K562 (cell line): ENCODE data around the gene ST7. TPM values are rescaled to one million over a fixed set of nuclear protein-coding genes. Genes with fewer than 3 reads are reported as not detected.

Experiments
- ATAC-seq: fragments of 200-7000 bp; cut with Tn5 transposase; 3 replicates; pipeline ENCODE4 v1.9.1; 2020; ENCODE audit warnings: moderate library complexity
- BruUV-seq: library from RNA; stranded (reverse); fragments of 400-500 nt; replicated peaks from 2 replicates; lab custom pipeline; 2021; lab: Mats Ljungman, UMichigan
- CTCF ChIA-PET: fragments of 300-600 bp; formaldehyde crosslinking; extraction: SDS; loops from one replicate; lab custom pipeline; 2021; ENCODE audit warnings: low intra/inter-chr PET ratio; lab: Yijun Ruan, JAX
- POLR2A ChIA-PET: fragments of 300-600, 350-650 bp; sonication (Branson Sonifier 250); formaldehyde crosslinking; extraction: SDS; loops from one replicate; lab custom pipeline; 2021; ENCODE audit warnings: antibody characterized with exemption, inconsistent platforms; lab: Yijun Ruan, JAX
- DNase-seq, 4 experiments: peaks; one replicate each; pipeline versions ENCODE4 v3.0.0 to v3.0.0-alpha.2; 2011 to 2018; ENCODE audit warnings: low spot score in 3 of 4, mixed read lengths in 3 of 4; ENCODE audit errors: extremely low read depth in 1 of 4
- FAIRE-seq: peaks from 2 replicates; lab custom pipeline; 2011; peaks lifted over from hg19 to GRCh38; lab: Jason Lieb, UNC
- H2AFZ ChIP-seq: 2 replicates; pipeline ENCODE4 v1.6.0; 2011; ENCODE audit warnings: low read depth, low read length, control low read depth, inconsistent platforms
- H3K27ac ChIP-seq: fragments of 200-600 bp; 3 replicates; pipeline ENCODE4 v1.8.0; 2011; ENCODE audit warnings: low read depth, mild to moderate bottlenecking, control low read depth, inconsistent platforms, low read length, moderate library complexity, mixed read lengths; ENCODE audit errors: extremely low read depth
- H3K27me3 ChIP-seq, 2 experiments: fragments of 300-600 bp in 1 of 2; 2 replicates in 1 of 2; 3 replicates in 1 of 2; pipeline versions ENCODE4 v1.6.0 to v1.8.0; 2011; ENCODE audit warnings: inconsistent platforms in 2 of 2, low read length in 2 of 2, mild to moderate bottlenecking in 1 of 2, mixed read lengths in 1 of 2, moderate library complexity in 1 of 2; ENCODE audit not compliant: control insufficient read depth in 2 of 2, insufficient read depth in 2 of 2
- H3K36me3 ChIP-seq: fragments of 300-600 bp; 3 replicates; pipeline ENCODE4 v1.8.0; 2011; ENCODE audit warnings: mild to moderate bottlenecking, low read length, inconsistent platforms; ENCODE audit not compliant: control insufficient read depth, insufficient read depth
- H3K4me1 ChIP-seq, 2 experiments: fragments of 200-600 bp in 1 of 2; replicated peaks in 1 of 2; 2 replicates in 1 of 2; 3 replicates in 1 of 2; pipeline versions ENCODE4 v1.5.1 to v1.8.0; 2011; ENCODE audit warnings: inconsistent platforms in 2 of 2, low read length in 2 of 2, mild to moderate bottlenecking in 1 of 2, mixed read lengths in 1 of 2, moderate library complexity in 1 of 2; ENCODE audit not compliant: control insufficient read depth in 2 of 2, insufficient read depth in 2 of 2
- H3K4me2 ChIP-seq: 2 replicates; pipeline ENCODE4 v1.6.1; 2011; ENCODE audit warnings: low read length, control low read depth, inconsistent platforms, mixed read lengths; ENCODE audit not compliant: insufficient read depth
- H3K4me3 ChIP-seq: fragments of 200-600 bp; sonication (generic), shearing (Covaris generic); 2 replicates; pipeline ENCODE4 v1.5.1; 2016; ENCODE audit warnings: control low read depth, inconsistent platforms
- H3K79me2 ChIP-seq: fragments of 200-600 bp; 3 replicates; pipeline ENCODE4 v1.8.0; 2011; ENCODE audit warnings: low read length, inconsistent platforms; ENCODE audit not compliant: control insufficient read depth, insufficient read depth
- H3K9ac ChIP-seq, 2 experiments: 2 replicates each; pipeline versions ENCODE4 v1.6.0 to v1.6.1; 2011; ENCODE audit warnings: low read depth in 2 of 2, low read length in 2 of 2, control low read depth in 1 of 2, inconsistent platforms in 1 of 2, mild to moderate bottlenecking in 1 of 2, mixed read lengths in 1 of 2; ENCODE audit not compliant: insufficient read depth in 1 of 2
- H3K9me1 ChIP-seq: one replicate; pipeline ENCODE4 v1.6.0; 2011; ENCODE audit warnings: inconsistent platforms, mild to moderate bottlenecking, low read length, moderate library complexity; ENCODE audit not compliant: control insufficient read depth, insufficient read depth
- H3K9me3 ChIP-seq: replicated peaks from 2 replicates; pipeline ENCODE4 v1.5.1; 2011; ENCODE audit warnings: low read depth, low read length, inconsistent platforms; ENCODE audit not compliant: control insufficient read depth, insufficient read depth
- H4K20me1 ChIP-seq: replicated peaks from 2 replicates; pipeline ENCODE4 v1.6.1; 2011; ENCODE audit warnings: low read length, inconsistent platforms, mixed read lengths; ENCODE audit not compliant: control insufficient read depth, insufficient read depth
- GATA2 ChIP-seq: sonication (generic); formaldehyde crosslinking; IDR thresholded peaks from 2 replicates; pipeline ENCODE4 v1.4.0; 2020; ENCODE audit warnings: mild to moderate bottlenecking, missing genetic modification reagents
- MBD2 ChIP-seq: sonication (generic); IDR thresholded peaks from 2 replicates; pipeline ENCODE4 v1.6.1; 2016; ENCODE audit warnings: low read depth, borderline replicate concordance
- MCM2 ChIP-seq: fragments of 450-650 bp; IDR thresholded peaks from 2 replicates; pipeline ENCODE4 v1.6.1; 2017; ENCODE audit warnings: low read depth, mild to moderate bottlenecking
- WGBS: fragments of 100-300 bp; shearing (Covaris generic); methylation state at CpG from one replicate; pipeline ENCODE4 v1.1.6; 2016; ENCODE audit warnings: low coverage, mixed read lengths; ENCODE audit not compliant: insufficient coverage; ENCODE audit errors: missing lambda C conversion rate; 5-methylcytosine and 5-hydroxymethylcytosine counted together
- in situ Hi-C: fragments of 300-500 bp; cut with MboI; formaldehyde crosslinking; loops from 4 replicates; pipeline ENCODE4 v1.15.0; 2018; ENCODE audit warnings: inconsistent platforms, mixed read lengths
- intact Hi-C: fragments of 100-400 bp; cut with micrococcal nuclease; formaldehyde crosslinking; loops from 2 replicates; pipeline ENCODE4 v1.14.2; 2022
- polyA plus RNA-seq, 8 experiments: library from polyadenylated mRNA; depleted of rRNA in 4 of 8; stranded (reverse) in 5 of 8; unstranded in 3 of 8; fragments of >200 nt; fragmentation: Nextera tagmentation in 2 of 8; fragmentation: Illumina TruSeq in 1 of 8; extraction: Ambion mirVana in 2 of 8; extraction: Trizol in 1 of 8; gene quantifications; 2 replicates each; pipeline versions ENCODE4 v1.2.1 to v1.2.3, GENCODE V29; 2011 to 2014; ENCODE audit warnings: inconsistent platforms in 1 of 8, missing spikeins in 1 of 8
- total RNA-seq, 7 experiments: library from RNA; depleted of rRNA in 6 of 7; stranded (reverse); fragments of >200 nt in 6 of 7; fragmentation: Illumina TruSeq in 2 of 7; extraction: Trizol in 2 of 7; gene quantifications; 2 replicates each; pipeline versions ENCODE4 v1.2.1 to v1.2.3, GENCODE V29; 2011 to 2021; ENCODE audit warnings: low replicate concordance in 1 of 7
- TF ChIP-seq, protein P1 (sequence below): sonication (generic); IDR thresholded peaks from 2 replicates; pipeline ENCODE4 v1.6.1; 2016
- TF ChIP-seq, protein P2 (sequence below): fragments of 450-650 bp; IDR thresholded peaks from 2 replicates; pipeline ENCODE4 v1.6.1; 2014; ENCODE audit warnings: low read depth, mild to moderate bottlenecking, moderate library complexity, borderline replicate concordance

Gene ST7
- total and polyA plus RNA-seq, 9 of the 15 experiments (the other 6 are each of a cell fraction or from before 2014, with no cell fraction given) = 23.9 to 56.3 (median 36.9) TPM

DNA sequence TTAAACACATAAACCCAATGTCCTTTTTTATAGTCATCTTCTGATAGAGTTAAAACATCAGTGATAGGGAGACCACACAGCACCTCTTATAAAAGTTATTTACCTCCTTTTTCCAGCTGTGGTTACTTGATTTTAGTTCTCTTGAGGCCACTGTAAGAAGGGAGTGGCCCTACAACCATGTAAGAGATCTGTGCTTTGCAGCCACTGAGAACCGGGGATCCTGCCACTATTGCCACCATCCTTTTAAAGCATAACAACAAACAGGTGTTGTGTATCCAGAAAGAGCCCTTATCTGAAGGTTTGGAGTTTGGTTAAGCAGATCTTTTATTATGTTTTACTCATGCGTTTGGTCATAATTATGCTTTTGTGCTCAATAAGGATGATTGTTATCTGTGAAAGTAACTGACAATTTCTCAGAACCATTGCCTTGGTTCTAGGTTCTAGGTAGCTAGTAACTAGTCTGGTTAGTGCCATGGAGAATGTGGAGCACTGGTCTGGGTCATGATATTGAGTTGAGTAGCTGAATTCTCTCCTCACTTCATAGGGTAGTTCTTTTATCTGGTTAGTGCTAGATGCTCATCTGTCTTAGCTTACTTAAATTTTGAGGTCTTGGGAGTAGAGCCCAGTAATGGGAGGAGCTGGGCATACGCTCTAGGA, 56.5 kb downstream of the ST7 start:
- CTCF ChIA-PET = no interaction called here
- ATAC-seq (no peak), FAIRE-seq (no peak), DNase-seq (no peak)
- in situ Hi-C loops = loop anchor here (10.0 kb wide), 1 partner anchor 105 kb away; no protein-coding TSS in a partner anchor
- no peaks in the 10 kb centered on the region for H3K27me3 ChIP-seq
- H3K36me3 ChIP-seq = no peaks in the 10 kb centered on the region
- no peaks in the 10 kb centered on the region for H3K9me1 ChIP-seq
- WGBS = 38% methylated on average over 3 of the region's 3 CpGs
- H3K4me2 ChIP-seq = no peak overlapping the region
- no peak overlapping the region for H3K27ac ChIP-seq
- no peaks in the 10 kb centered on the region for H4K20me1 ChIP-seq
- TF ChIP-seq, protein P1, sequence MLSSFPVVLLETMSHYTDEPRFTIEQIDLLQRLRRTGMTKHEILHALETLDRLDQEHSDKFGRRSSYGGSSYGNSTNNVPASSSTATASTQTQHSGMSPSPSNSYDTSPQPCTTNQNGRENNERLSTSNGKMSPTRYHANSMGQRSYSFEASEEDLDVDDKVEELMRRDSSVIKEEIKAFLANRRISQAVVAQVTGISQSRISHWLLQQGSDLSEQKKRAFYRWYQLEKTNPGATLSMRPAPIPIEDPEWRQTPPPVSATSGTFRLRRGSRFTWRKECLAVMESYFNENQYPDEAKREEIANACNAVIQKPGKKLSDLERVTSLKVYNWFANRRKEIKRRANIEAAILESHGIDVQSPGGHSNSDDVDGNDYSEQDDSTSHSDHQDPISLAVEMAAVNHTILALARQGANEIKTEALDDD = peak; percentile 96
- TF ChIP-seq GATA2 (CRISPR knock-in tag) = 0 out of 2 replicates have a peak, but pooled peaks have one; percentile 11
- TF ChIP-seq, protein P2, sequence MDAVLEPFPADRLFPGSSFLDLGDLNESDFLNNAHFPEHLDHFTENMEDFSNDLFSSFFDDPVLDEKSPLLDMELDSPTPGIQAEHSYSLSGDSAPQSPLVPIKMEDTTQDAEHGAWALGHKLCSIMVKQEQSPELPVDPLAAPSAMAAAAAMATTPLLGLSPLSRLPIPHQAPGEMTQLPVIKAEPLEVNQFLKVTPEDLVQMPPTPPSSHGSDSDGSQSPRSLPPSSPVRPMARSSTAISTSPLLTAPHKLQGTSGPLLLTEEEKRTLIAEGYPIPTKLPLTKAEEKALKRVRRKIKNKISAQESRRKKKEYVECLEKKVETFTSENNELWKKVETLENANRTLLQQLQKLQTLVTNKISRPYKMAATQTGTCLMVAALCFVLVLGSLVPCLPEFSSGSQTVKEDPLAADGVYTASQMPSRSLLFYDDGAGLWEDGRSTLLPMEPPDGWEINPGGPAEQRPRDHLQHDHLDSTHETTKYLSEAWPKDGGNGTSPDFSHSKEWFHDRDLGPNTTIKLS = peak; percentile 78; the same call in 1 of the 2 replicates
- no peak for TF ChIP-seq MCM2
- no peak for TF ChIP-seq MBD2
- no peak overlapping the region for H3K4me3 ChIP-seq
- BruUV-seq = no TSS peak
- intact Hi-C loops = loop anchor here (5.0 to 10.0 kb wide), 2 partner anchors 107 to 795 kb away; partner anchors contain the start of gene TES
- H3K9ac ChIP-seq = no peak overlapping the region
- peaks cover 46% of the 10 kb centered on the region for H3K79me2 ChIP-seq
- peaks cover 7 to 54% of the 10 kb centered on the region in 2 experiments for H3K4me1 ChIP-seq
- POLR2A ChIA-PET = interaction anchor here (0.6 to 4.7 kb wide), 7 partner anchors 7 to 55 kb away, joined by 3 to 17 read pairs (median 5); no protein-coding TSS in a partner anchor
- H3K9me3 ChIP-seq = no peaks in the 10 kb centered on the region
- no peak overlapping the region for H2AFZ ChIP-seq
